IMR-90 (cell line): ENCODE data around the gene VPS41. TPM values are rescaled to one million over a fixed set of nuclear protein-coding genes. Genes with fewer than 3 reads are reported as not detected.

ENCODE experiments used
- ATAC-seq: fragments of 200-7000 bp; cut with Tn5 transposase; 2 replicates; pipeline ENCODE4 v1.9.1; 2020; ENCODE audit warnings: low read depth, mild to moderate bottlenecking, moderate library complexity
- BruUV-seq: library from RNA; stranded (reverse); fragments of 400-500 nt; replicated peaks from 2 replicates; lab custom pipeline; 2021; lab: Mats Ljungman, UMichigan
- CTCF ChIA-PET: fragments of 300-600 bp; formaldehyde crosslinking; extraction: SDS; loops from one replicate; lab custom pipeline; 2021; ENCODE audit warnings: antibody characterized with exemption; lab: Yijun Ruan, JAX
- POLR2A ChIA-PET: fragments of 300-600 bp; sonication (Branson Sonifier 250); formaldehyde crosslinking; loops from one replicate; lab custom pipeline; 2022; ENCODE audit warnings: antibody characterized with exemption; ENCODE audit not compliant: unreplicated experiment; lab: Charles Lee
- DNase-seq: peaks from one replicate; pipeline ENCODE4 v3.0.0; 2013
- H2AFZ ChIP-seq: replicated peaks from 2 replicates; pipeline ENCODE3; 2013; ENCODE audit warnings: low read length, mild to moderate bottlenecking; ENCODE audit not compliant: poor library complexity
- H2AK5ac ChIP-seq: 2 replicates; pipeline ENCODE4 v1.6.1; 2013; ENCODE audit warnings: low read depth, low read length, inconsistent platforms
- H2AK9ac ChIP-seq: replicated peaks from 2 replicates; pipeline ENCODE3; 2013; ENCODE audit warnings: mild to moderate bottlenecking, low read depth, low read length, moderate library complexity; ENCODE audit not compliant: poor library complexity
- H2BK120ac ChIP-seq: 2 replicates; pipeline ENCODE4 v1.6.1; 2013; ENCODE audit warnings: low read depth, low read length, inconsistent platforms
- H2BK15ac ChIP-seq: 3 replicates; pipeline ENCODE4 v1.6.1; 2013; ENCODE audit warnings: low read depth, low read length, inconsistent platforms
- H2BK20ac ChIP-seq: 2 replicates; pipeline ENCODE4 v1.6.1; 2013; ENCODE audit warnings: low read depth, mild to moderate bottlenecking, inconsistent platforms, low read length, moderate library complexity
- H2BK5ac ChIP-seq: 2 replicates; pipeline ENCODE4 v1.6.1; 2013; ENCODE audit warnings: mild to moderate bottlenecking, low read depth, low read length, inconsistent platforms; ENCODE audit not compliant: poor library complexity, severe bottlenecking
- H3K14ac ChIP-seq: replicated peaks from 2 replicates; pipeline ENCODE4 v1.6.1; 2013; ENCODE audit warnings: low read depth, low read length, inconsistent platforms
- H3K18ac ChIP-seq: 2 replicates; pipeline ENCODE4 v1.6.1; 2013; ENCODE audit warnings: low read depth, low read length, control low read depth
- H3K23ac ChIP-seq: 2 replicates; pipeline ENCODE4 v1.6.1; 2013; ENCODE audit warnings: low read depth, low read length, inconsistent platforms
- H3K27ac ChIP-seq: 2 replicates; pipeline ENCODE4 v1.5.1; 2013; ENCODE audit warnings: mild to moderate bottlenecking, control low read depth, low read length; ENCODE audit not compliant: insufficient read depth
- H3K27me3 ChIP-seq: 2 replicates; pipeline ENCODE4 v1.6.1; 2013; ENCODE audit warnings: low read length; ENCODE audit not compliant: control insufficient read depth, insufficient read depth
- H3K36me3 ChIP-seq: 2 replicates; pipeline ENCODE4 v1.6.1; 2013; ENCODE audit warnings: low read length, mixed read lengths; ENCODE audit not compliant: control insufficient read depth, insufficient read depth
- H3K4ac ChIP-seq: 2 replicates; pipeline ENCODE4 v1.6.1; 2013; ENCODE audit warnings: low read depth, low read length, inconsistent platforms
- H3K4me1 ChIP-seq: 2 replicates; pipeline ENCODE4 v1.6.1; 2013; ENCODE audit warnings: low read length, mixed read lengths; ENCODE audit not compliant: control insufficient read depth, insufficient read depth
- H3K4me2 ChIP-seq: 2 replicates; pipeline ENCODE4 v1.6.1; 2013; ENCODE audit warnings: low read depth, mild to moderate bottlenecking, control low read depth, low read length, moderate library complexity
- H3K4me3 ChIP-seq: 2 replicates; pipeline ENCODE4 v1.5.1; 2013; ENCODE audit warnings: low read depth, mild to moderate bottlenecking, control low read depth, low read length, moderate library complexity; ENCODE audit not compliant: insufficient read depth
- H3K56ac ChIP-seq: 2 replicates; pipeline ENCODE4 v1.6.1; 2013; ENCODE audit warnings: low read length, inconsistent platforms; ENCODE audit not compliant: insufficient read depth; ENCODE audit errors: extremely low read depth
- H3K79me1 ChIP-seq, 2 experiments: 2 replicates each; pipeline ENCODE4 v1.6.1; 2013; ENCODE audit warnings: low read length in 2 of 2, inconsistent platforms in 1 of 2, low read depth in 1 of 2
- H3K9ac ChIP-seq: 2 replicates; pipeline ENCODE4 v1.6.1; 2013; ENCODE audit warnings: low read depth, low read length, control low read depth
- H3K9me1 ChIP-seq: 2 replicates; pipeline ENCODE4 v1.6.1; 2013; ENCODE audit warnings: low read length, inconsistent platforms; ENCODE audit not compliant: insufficient read depth
- H3K9me3 ChIP-seq: 2 replicates; pipeline ENCODE4 v1.6.1; 2013; ENCODE audit warnings: low read length; ENCODE audit not compliant: control insufficient read depth, insufficient read depth
- H4K20me1 ChIP-seq: 2 replicates; pipeline ENCODE4 v1.6.1; 2013; ENCODE audit warnings: low read length, inconsistent platforms; ENCODE audit not compliant: insufficient read depth
- H4K5ac ChIP-seq: 2 replicates; pipeline ENCODE4 v1.6.1; 2013; ENCODE audit warnings: mild to moderate bottlenecking, low read depth, low read length, control low read depth
- H4K8ac ChIP-seq, 2 experiments: 2 replicates each; pipeline ENCODE4 v1.6.1; 2013; ENCODE audit warnings: low read depth in 2 of 2, low read length in 2 of 2, control low read depth in 1 of 2, inconsistent platforms in 1 of 2
- H4K91ac ChIP-seq: 2 replicates; pipeline ENCODE4 v1.6.1; 2013; ENCODE audit warnings: low read depth, low read length, inconsistent platforms; ENCODE audit not compliant: insufficient read depth
- BHLHE40 ChIP-seq: fragments of 150-350 bp; IDR thresholded peaks from 2 replicates; pipeline ENCODE4 v1.6.1; 2016; ENCODE audit warnings: mild to moderate bottlenecking, low read depth, low read length
- CEBPB ChIP-seq: IDR thresholded peaks from 2 replicates; pipeline ENCODE4 v1.6.1; 2012; ENCODE audit warnings: low read depth, low read length, improper control_type of control experiment
- CHD1 ChIP-seq: IDR thresholded peaks from 2 replicates; pipeline ENCODE4 v1.6.1; 2012; ENCODE audit warnings: low read depth, low read length, improper control_type of control experiment
- CTCF ChIP-seq: conservative IDR thresholded peaks from 2 replicates; pipeline ENCODE4 v1.5.1; 2012; ENCODE audit warnings: mild to moderate bottlenecking, low read depth, low read length, improper control_type of control experiment
- ELK1 ChIP-seq: fragments of 150-350 bp; IDR thresholded peaks from 2 replicates; pipeline ENCODE4 v1.6.1; 2016; ENCODE audit warnings: low read depth, mild to moderate bottlenecking, low read length, moderate library complexity, borderline replicate concordance
- MAFK ChIP-seq: IDR thresholded peaks from 2 replicates; pipeline ENCODE4 v1.6.1; 2012; ENCODE audit warnings: low read depth, low read length, improper control_type of control experiment
- MXI1 ChIP-seq: IDR thresholded peaks from 2 replicates; pipeline ENCODE4 v1.6.1; 2012; ENCODE audit warnings: low read depth, mild to moderate bottlenecking, low read length, moderate library complexity, borderline replicate concordance
- NFE2L2 ChIP-seq: fragments of 150-350 bp; IDR thresholded peaks from 2 replicates; pipeline ENCODE4 v1.6.1; 2016; ENCODE audit warnings: low read depth, mild to moderate bottlenecking, low read length
- RAD21 ChIP-seq: IDR thresholded peaks from 2 replicates; pipeline ENCODE4 v1.6.1; 2012; ENCODE audit warnings: low read length, improper control_type of control experiment
- RCOR1 ChIP-seq: IDR thresholded peaks from 2 replicates; pipeline ENCODE4 v1.6.1; 2012; ENCODE audit warnings: mild to moderate bottlenecking, low read length, improper control_type of control experiment; ENCODE audit not compliant: insufficient replicate concordance
- SMC3 ChIP-seq: fragments of 150-350 bp; IDR thresholded peaks from 2 replicates; pipeline ENCODE4 v1.6.1; 2016; ENCODE audit warnings: low read depth, mild to moderate bottlenecking, antibody characterized with exemption, low read length, moderate library complexity
- USF2 ChIP-seq: fragments of 150-350 bp; IDR thresholded peaks from 2 replicates; pipeline ENCODE4 v1.6.1; 2017; ENCODE audit warnings: mild to moderate bottlenecking, antibody characterized with exemption, low read length, low read depth
- WGBS, 2 experiments: methylation state at CpG; one replicate each; pipeline versions ENCODE4 v1.1.5 to v1.1.7; 2013; ENCODE audit warnings: missing lambda C conversion rate in 2 of 2; ENCODE audit not compliant: insufficient read length in 1 of 2; ENCODE audit errors: extremely low coverage in 2 of 2; 5-methylcytosine and 5-hydroxymethylcytosine counted together
- dilution Hi-C: fragments of 300-500 bp; cut with HindIII; formaldehyde crosslinking; loops from one replicate; pipeline ENCODE4 v1.14.3; 2018; ENCODE audit warnings: low sequenced_read_pairs; ENCODE audit not compliant: unreplicated experiment
- in situ Hi-C: fragments of 300-500 bp; cut with MboI; formaldehyde crosslinking; loops from 3 replicates; pipeline ENCODE4 v1.14.3; 2019; ENCODE audit warnings: low sequenced_read_pairs, inconsistent platforms, mixed read lengths
- intact Hi-C: fragments of 100-400 bp; cut with micrococcal nuclease; formaldehyde crosslinking; loops from 2 replicates; pipeline ENCODE4 v1.10.0; 2022
- polyA plus RNA-seq, 3 experiments: library from polyadenylated mRNA; depleted of rRNA; stranded (reverse); fragments of >200 nt; gene quantifications; 2 replicates each; pipeline ENCODE4 v1.2.3, GENCODE V29; 2012; ENCODE audit warnings: low replicate concordance in 1 of 3
- total RNA-seq: library from RNA; depleted of rRNA; stranded (reverse); fragments of >200 nt; gene quantifications from 2 replicates; pipeline ENCODE4 v1.2.3, GENCODE V29; 2012

Gene VPS41
- total and polyA plus RNA-seq, 2 of the 4 experiments (the other 2 are of a cell fraction): 16.0 to 28.0 TPM

- TF ChIP-seq SMC3: no peak
- no peak for TF ChIP-seq RAD21
- TF ChIP-seq CEBPB: no peak
- no peak for TF ChIP-seq CTCF
- no peak for TF ChIP-seq NFE2L2
- TF ChIP-seq BHLHE40: no peak
- TF ChIP-seq RCOR1: no peak
- TF ChIP-seq CHD1: no peak
- no peak for TF ChIP-seq MXI1
- TF ChIP-seq MAFK: no peak
- no peak for TF ChIP-seq ELK1
- no peak for TF ChIP-seq USF2
- Histone ChIP-seq H3K18ac (no peak overlapping the region), H3K4me2 (no peak overlapping the region), H2AK5ac (no peak overlapping the region), H2BK20ac (no peak overlapping the region), H3K27me3 (no peaks in the 10 kb centered on the region), H2AK9ac (no peak overlapping the region), H2BK120ac (no peak overlapping the region), H3K36me3 (no peaks in the 10 kb centered on the region), H3K23ac (no peak overlapping the region), H2BK15ac (no peak overlapping the region), H4K8ac (no peak overlapping the region), H4K91ac (no peak overlapping the region), H3K4ac (no peak overlapping the region), H3K56ac (no peak overlapping the region), H3K27ac (no peak overlapping the region), H2AFZ (no peak overlapping the region), H3K9me3 (no peaks in the 10 kb centered on the region), H4K5ac (no peak overlapping the region), H3K4me1 (peaks cover 3% of the 10 kb centered on the region; the same call in 1 of the 2 replicates), H3K4me3 (no peak overlapping the region), H3K9me1 (no peaks in the 10 kb centered on the region), H2BK5ac (no peak overlapping the region), H3K14ac (no peak overlapping the region), H3K9ac (no peak overlapping the region), H4K20me1 (no peaks in the 10 kb centered on the region), H3K79me1 (no peaks in the 10 kb centered on the region)
- ChIA-PET POLR2A (no interaction called here), CTCF (interaction anchor here (0.6 kb wide), 1 partner anchor 40 kb away, joined by 3 read pairs; no protein-coding TSS in a partner anchor)
- intact Hi-C loops (no loop called here), in situ Hi-C loops (no loop called here), dilution Hi-C loops (no loop called here)
- no TSS peak for BruUV-seq
- ATAC-seq (no peak), DNase-seq (no peak)
- WGBS, 2 experiments: no CpG with 5 or more reads among the region's 5 CpGs
Observed at GRCh38 chr7:38700116-38700515, 208.9 kb downstream of the VPS41 start.
